NCI-H82 (cell line): ENCODE measurements around the gene USP35.
"Not testable (repeated sequence)": the region's sequence is repeated elsewhere in the genome, so short reads cannot be mapped to it uniquely, and the experiment has no call there.

Source experiments
- DNase-seq: peaks from one replicate; lab custom pipeline; 2025; lab: John Stamatoyannopoulos, UW

USP35 gene

GRCh38 chr11:78168539-78169477 lies 19.9 kb upstream of the USP35 start:
- no peak for DNase-seq

- DNase-seq = no peak
These were observed 18.3 kb upstream of the USP35 start for GRCh38 chr11:78170413-78170812.

GRCh38 chr11:78170874-78171549 lies 17.7 kb upstream of the USP35 start:
- DNase-seq = no peak

- DNase-seq = no peak
These were observed 16.8 kb upstream of the USP35 start for GRCh38 chr11:78171951-78172350.

- not testable (repeated sequence) for DNase-seq
These were observed 12.9 kb upstream of the USP35 start for GRCh38 chr11:78175862-78176261.

GRCh38 chr11:78176605-78177141 lies 12.0 kb upstream of the USP35 start:
- no peak for DNase-seq

- no peak for DNase-seq
These were observed 11.5 kb upstream of the USP35 start for GRCh38 chr11:78177216-78177615.

GRCh38 chr11:78179459-78180071 lies 9.2 kb upstream of the USP35 start:
- DNase-seq = no peak

- DNase-seq = peak; percentile 27
These were observed 8.0 kb upstream of the USP35 start for GRCh38 chr11:78180751-78181150.

- DNase-seq = no peak
These were observed 7.5 kb upstream of the USP35 start for GRCh38 chr11:78181185-78181584.

GRCh38 chr11:78187366-78188285 lies 1.1 kb upstream of the USP35 start:
- no peak for DNase-seq

- peak; percentile 37 for DNase-seq
These were observed 530 bp downstream of the USP35 start for GRCh38 chr11:78189174-78189724.

GRCh38 chr11:78189851-78190250 lies 1.1 kb downstream of the USP35 start:
- DNase-seq = no peak

GRCh38 chr11:78190374-78190773 lies 1.7 kb downstream of the USP35 start:
- no peak for DNase-seq

- no peak for DNase-seq
These were observed 2.3 kb downstream of the USP35 start for GRCh38 chr11:78190871-78191538.

- DNase-seq = peak; percentile 54
These were observed 3.6 kb downstream of the USP35 start for GRCh38 chr11:78192223-78192719.

GRCh38 chr11:78192911-78193351 lies 4.2 kb downstream of the USP35 start:
- DNase-seq = no peak

- DNase-seq = no peak
These were observed 5.1 kb downstream of the USP35 start for GRCh38 chr11:78193806-78194205.

- no peak for DNase-seq
These were observed 5.8 kb downstream of the USP35 start for GRCh38 chr11:78194490-78194889.

GRCh38 chr11:78195917-78196560 lies 7.3 kb downstream of the USP35 start:
- no peak for DNase-seq
